ENCODE measurements around the gene PRG3.

The PRG3 gene, protein sequence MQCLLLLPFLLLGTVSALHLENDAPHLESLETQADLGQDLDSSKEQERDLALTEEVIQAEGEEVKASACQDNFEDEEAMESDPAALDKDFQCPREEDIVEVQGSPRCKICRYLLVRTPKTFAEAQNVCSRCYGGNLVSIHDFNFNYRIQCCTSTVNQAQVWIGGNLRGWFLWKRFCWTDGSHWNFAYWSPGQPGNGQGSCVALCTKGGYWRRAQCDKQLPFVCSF

DNA sequence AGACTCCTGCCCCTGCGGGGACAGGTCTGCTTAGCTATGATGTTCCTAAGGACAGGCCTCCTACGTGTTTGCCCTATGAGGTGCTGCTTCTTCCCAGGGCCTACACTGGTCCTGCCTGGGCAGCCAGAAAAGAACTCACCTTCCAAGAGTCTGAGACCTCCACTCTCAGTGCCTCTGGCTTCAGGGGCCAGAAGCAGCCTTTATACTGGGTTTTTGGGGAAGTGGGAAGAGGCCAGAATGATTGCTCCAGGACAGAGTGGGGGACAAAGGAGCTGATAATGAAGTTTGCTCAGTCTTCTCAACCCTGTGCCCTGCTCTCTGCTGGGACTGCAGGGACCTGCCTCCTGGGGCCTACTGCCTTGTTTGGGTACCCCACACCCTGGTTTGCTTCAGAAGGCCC is at the start of gene PRG3:
Gene PRG3 (minus strand): TSS at position 176 of the 400 bp plus-strand sequence. CDS start 442 bp downstream, outside the sequence.
- no peak for DNase-seq

DNA sequence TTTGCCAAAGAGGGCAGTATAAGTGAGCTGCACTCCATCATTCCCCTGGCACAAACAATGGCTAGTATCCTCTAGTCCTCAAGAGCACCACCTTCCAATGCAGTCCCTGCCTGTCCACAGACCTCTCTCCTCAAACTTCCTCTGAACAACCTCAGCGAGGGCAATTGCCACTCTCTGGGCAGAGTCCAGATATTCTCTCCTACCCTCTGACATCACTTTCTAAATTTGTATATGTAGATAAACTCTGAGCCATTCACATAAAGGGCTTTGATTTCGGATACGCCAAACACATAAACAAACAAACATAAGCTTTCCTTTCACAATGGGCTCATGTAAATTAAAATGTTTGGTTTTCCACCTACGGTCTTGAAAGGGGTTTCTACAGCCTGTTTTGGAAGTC is 49.0 kb upstream of the PRG3 start:
- DNase-seq, result no peak

DNA sequence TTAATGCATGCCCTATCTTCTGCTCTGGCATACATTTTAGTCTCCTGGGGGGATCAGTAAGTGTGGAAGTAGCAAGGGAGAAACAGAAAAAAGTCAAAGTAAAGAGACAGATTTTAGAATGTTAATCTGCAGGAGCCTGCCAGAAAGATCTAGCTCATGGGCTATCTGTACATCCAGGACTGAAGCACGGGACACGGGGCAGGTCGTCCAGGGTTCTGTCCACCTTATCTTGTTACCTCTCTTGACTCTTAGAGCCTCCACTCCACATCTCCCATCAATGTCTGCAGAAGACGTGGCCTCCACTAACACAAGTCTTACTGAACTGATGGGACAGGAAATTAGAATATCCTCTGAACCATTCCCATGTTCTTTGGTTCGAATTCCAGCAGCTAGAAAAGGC is 47.7 kb upstream of the PRG3 start:
- DNase-seq, result no peak

DNA sequence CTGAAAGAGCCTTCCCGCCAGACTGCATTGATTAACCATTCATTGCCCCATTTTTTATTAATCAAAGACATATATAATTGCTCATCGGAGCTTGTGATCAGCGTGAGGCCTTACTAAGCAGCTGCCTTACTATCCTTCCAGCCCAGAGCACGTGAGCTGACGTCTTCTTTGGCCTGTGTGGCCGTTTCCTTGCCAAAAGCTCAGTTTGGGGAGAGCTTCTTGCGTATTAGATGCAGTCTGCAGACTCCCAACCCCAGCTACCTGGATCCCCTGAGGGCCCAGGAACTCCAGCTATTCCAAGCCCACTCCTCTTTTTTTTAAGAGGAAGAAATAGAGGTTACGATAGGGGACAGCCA is 46.8 kb upstream of the PRG3 start:
- no peak for DNase-seq

DNA sequence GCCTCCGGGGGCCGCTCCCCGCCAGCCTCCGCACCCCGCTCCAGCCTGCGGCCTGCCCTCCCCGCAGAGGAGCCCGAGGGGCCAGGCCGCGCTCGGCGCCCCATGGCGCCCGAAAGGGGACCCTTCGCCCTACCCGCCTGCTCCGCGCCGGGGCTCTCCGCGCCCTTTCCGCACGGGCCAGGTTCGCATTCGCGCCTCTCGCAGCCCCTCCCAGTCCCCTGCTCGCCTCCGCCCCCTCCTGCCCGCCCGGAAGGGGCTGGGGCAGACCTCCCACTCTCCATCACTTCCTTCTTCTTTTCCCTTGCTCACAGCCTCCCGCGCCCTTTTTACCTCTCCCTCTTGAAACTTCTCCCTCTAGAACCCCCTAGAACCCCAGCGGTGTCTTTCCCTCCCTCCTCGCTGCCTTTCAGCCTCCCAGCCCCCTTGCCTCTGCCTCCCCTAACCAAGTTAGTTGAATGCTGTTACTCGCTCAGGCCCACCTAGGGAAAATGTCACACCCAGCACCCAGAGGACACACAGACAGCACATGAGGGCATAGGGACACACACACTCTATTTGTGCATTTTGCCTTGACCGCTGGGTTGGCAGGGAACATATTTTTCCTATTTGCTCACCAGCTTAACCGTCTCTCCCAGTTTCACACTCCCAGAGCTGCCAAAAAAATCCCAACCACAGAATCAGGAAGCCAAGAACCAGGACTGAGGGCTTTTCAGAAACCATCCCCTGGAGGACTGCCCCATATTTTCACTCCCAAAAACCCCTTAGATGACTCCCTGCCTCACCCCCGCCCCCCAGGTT is 46.2 kb upstream of the PRG3 start, which contains the start of gene SLC43A3:
Gene SLC43A3 (minus strand): TSS at position 193 of the 798 bp plus-strand sequence. CDS start 949 bp downstream, outside the sequence.
- peak; percentile 85 to 94 (median 88) for DNase-seq

DNA sequence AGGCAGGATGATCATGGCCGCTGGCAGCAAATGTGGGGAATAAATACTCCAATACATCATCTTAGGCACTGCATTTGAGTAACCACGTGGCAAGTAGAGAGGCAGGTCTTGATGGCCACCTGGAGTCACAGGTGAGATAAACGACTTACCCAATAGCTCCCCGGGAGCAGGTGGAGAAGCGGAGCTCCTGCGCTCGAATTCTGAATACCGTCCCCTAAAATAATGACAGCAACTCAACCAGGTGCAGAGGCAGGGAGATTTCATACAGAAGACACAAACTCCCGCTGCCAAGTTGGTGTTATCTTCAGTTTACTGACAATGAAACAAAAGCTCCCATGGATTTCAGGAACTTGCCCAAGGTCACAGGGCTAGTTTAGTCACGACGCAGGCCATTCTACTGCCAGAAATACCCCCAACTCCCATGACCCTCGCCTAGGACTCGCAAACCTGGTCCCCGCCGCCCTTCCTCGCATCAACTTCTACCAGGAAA is 45.5 kb upstream of the PRG3 start:
- DNase-seq, result peak in 2 of 3 donors; percentile 69 to 81

DNA sequence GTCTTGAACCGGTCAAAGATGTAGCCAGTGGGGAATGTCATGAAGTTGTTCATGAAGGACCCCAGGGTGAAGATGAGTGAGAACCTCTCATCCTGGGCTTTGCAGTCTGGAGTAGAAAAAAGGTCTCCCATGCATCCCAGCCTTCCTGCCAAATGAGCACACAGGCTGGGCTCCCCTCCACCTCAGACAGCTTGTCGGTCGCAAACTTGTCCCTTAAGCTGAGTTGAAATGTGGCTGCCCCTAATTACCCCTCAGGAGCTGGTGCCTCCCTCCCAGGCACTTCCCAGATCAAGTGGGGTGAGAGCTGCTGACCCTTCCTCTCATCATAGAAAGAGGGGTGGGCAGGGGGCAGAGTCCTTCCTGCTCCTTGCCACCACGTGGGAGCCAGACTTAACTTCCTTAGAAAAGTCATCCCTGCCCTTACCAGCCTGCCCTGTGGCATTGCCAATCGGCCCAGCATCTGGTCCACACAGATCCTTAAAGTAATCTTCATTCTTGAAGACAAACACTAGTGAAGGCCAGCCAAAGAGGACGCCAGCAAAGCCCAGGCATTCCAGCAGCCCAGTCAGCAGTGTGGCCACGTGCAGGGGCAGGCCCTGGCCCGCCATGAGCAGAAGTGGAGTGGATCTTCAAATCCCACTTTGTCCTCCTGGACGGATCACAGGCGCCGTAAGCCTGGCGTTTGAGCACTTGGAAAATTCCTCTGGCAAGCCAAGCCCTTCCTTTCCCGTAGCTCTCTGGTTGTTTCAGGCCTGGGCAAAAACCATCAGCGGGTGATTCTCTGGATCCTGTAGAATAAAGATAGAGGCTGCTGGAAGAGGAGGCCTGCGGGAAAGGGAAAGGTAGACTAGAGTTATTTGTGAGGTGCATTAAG is 44.9 kb upstream of the PRG3 start:
- DNase-seq, result peak in 2 of 3 donors; percentile 35 to 41

DNA sequence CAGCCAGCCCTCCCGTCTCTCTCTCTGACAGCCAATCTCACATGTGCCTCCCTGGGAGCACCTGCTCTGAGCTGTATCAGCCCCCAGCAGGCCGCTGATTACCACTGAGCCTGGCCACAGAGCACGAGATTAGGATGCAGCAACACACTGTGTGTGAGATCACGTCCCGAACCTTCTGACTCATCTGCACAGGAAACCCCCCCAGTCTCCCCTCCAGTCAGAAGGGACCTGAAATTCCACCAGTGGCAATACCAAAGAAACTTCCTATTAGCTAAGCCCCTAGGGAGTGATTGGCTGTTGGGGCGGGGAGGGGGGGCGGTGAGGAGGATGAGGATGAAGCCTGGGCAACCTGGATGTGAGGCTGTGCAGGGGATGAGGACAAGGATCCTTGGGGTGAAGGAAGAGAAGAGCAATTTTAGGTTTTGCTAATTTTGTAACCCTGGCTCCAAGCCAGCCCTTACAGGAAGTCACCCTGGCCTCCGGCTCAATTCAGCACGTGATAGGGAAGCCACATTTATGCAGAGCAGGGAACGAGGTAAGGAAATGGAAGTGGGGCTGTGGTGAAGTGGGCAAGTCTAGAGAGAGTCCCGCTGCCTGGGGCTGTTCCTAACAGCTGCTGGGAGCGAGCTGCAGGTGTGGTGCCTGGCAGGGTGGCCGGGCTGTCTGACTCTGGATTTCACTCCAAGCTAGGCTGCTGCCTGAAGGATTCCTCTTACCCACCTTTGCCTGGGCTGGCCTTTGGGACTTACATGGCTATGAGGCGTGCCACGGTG is 44.0 kb upstream of the PRG3 start:
- DNase-seq, result peak; percentile 94 to 98 (median 97)

DNA sequence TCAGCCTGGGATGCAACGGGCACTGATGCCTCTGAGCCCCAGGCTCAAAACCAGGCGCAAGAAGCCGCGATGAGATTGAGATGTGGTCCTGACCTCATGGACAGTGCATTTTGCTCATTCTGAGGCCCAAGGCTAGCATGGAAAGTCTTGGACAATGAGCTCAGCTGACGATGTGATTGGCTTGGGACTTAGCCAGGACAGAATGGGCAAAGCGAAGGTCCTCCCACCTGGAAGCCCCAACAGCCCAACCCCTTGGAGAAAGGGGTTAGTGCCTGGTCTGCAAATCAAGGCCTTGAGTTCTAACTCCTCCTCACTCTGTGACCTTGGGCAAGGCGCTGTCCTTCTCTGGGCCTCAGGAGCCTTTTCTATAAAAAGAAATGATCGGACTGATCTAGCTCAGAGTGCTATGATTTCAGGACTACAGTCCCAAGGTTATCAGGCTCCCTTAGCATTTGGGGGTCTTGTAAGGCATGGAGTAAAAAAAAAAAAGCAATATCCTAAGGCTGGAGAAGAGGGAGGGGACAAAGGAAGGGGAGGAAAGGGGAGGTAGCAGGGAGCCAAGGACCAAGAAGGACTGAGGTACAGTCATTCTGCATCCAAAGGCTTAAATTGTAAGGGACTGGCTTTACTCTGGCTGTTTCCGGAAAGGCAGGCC is 43.3 kb upstream of the PRG3 start:
- DNase-seq, result peak in 2 of 3 donors; percentile 41 to 48

DNA sequence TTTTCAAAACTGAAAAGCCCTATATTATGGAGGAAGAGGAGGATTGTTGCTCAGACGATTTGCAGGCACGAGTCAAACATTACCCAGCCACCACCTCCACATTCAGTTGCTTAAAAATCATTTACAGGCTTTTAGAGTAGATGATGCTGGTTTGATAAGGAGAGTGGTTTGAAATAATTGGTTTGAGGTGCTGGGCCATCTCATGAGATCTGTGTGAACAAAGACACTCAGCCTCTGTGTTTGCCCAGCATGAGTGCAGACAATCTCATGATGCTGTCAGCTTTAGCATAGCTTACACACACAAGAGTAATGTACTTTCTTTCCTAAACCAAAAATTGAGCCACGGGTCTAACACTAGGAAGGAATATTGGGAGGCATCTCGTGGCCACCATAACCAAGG is 41.7 kb upstream of the PRG3 start:
- no peak for DNase-seq

DNA sequence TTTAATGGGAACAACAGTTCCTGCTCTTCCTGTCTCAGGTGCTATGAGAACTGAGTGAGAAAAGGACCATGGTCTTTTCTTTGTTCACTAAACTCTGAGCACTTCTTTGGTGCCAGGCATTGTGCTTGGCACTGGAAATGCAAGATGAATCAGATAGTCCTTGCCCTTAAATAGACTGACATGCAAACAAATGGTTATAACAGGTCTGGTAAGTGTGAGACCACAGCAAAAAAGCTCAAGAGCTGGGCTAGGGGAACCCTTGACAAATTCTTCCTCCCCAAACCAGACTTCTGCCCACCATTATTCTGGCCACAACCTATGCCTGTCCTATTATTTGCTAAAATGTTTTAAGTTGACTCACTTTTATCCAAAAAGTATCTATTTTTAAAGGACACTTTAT is 40.9 kb upstream of the PRG3 start:
- DNase-seq, result no peak

DNA sequence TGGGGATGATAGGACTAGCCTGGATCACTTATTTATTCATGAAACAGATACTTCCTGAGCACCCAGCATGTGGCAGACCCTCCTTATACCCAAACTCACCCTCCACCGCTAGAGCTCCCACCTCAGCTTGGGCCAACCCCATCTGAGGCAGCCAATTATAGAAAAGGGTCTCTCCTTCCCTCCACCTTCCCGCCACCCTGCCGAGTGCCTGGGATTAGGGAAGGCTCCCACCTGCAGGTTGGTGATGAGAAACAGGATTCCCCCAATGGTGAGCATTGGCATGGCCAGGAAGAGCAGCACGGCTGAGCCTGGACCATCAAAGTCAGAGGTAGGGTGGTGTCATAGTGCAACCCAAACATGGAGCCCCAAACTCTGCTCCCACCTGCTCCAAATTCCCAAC is 40.1 kb upstream of the PRG3 start:
- no peak for DNase-seq

DNA sequence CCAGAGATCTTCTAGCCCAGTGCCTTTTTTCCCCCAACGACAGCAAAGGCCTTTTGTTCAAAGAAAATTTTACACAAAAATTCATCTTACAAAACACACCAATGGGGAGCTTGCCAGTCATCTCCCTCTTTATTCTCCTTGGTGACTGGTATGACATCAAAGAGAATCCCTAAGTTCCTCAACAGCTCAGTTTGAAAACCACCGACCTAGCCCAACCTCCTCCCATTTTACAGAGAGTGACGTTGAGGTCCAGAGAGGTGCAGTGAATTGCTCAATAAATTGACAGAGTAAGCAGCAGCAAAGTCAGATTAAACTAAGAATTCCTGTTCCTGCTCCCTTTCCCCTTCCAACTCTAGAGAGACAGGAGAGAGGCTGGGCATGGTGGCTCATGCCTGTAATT is 38.2 kb upstream of the PRG3 start:
- DNase-seq, result peak; percentile 43 to 62 (median 59)

DNA sequence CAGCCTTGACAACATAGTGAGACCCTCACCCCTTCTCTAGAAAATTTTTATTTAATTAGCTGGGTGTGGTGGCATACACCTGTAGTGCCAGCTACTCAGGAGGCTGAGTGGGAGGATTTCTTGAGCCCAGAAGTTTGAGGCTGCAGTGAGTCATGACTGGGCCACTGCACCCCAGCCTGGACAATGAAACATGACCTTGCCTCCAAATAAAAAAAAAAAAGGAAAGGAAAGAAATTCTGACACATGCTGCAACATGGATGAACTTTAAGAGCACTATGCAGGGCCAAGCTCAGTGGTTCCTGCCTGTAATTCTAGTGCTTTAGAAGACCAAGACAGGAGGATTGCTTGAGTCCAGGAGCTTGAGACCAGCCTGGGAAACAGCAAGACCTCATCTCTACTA is 37.2 kb upstream of the PRG3 start:
- DNase-seq, result peak; percentile 35 to 59 (median 54)

DNA sequence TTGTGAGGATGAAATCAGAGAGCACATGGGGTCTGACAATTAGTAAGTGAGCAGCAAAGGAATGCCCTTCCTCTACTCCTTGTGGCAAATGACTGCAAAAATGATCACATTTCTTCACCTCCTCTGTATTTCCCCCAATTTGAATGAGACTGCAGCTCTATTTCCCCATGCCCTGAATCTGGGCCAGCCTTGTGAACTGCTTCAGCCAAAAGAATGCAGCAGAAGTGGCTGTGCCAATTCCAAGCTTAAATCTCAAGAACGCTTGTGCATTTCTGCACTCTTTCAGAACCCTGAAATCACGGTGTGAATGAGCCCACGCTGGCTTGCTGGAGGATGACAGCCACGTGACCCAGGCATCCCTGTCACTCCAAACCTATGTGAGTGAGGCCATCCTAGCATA is 36.1 kb upstream of the PRG3 start:
- DNase-seq, result peak; percentile 49 to 69 (median 56)

DNA sequence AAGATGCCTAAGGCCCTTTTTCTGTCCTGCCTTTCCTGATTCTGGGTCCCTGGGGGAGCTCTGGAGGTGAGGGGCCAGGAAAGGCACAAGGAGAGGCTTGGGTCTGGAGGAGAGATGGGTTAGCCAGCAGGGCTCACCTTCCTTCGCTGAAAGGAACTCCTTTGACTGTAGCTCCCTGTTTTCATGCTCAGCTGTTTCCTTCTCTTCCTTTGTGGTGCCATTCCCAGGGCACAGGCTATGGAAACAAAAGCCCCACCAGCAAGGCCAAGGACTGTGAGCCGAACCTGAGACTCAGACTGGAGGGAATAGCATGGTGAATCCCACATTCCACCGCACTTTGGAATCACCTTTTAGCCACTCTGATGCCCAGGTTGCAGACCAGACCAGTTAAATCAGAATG is 35.5 kb upstream of the PRG3 start:
- no peak for DNase-seq

DNA sequence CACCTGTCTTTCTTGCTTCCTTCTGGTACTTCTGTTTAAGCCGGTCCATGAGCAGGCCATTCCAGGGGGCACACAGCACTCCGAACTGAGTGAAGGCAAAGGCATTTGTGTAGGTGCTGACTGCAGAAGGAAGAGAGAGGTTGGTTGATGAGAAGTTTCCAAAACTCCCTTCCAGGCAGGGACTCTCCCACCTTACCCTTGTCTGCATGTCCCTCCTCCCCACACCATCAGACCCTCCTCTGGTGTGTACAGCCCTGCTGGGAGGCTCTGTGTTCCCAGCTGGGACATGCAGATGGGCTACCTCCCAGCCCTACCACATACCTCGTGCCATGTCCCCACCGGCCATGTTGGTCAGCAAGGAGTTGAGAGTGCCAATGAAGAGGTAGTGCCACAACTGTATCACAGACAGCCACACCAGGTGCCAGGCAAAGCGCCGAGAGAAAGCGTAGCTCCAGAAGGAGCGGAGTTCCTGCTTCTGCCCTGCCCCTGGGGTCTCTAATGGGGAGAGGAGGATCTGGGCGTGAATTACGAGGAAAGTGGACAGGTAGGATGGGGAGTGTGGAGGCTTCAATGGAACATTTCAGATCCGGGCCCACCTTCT is 33.8 kb upstream of the PRG3 start:
- no peak for DNase-seq

DNA sequence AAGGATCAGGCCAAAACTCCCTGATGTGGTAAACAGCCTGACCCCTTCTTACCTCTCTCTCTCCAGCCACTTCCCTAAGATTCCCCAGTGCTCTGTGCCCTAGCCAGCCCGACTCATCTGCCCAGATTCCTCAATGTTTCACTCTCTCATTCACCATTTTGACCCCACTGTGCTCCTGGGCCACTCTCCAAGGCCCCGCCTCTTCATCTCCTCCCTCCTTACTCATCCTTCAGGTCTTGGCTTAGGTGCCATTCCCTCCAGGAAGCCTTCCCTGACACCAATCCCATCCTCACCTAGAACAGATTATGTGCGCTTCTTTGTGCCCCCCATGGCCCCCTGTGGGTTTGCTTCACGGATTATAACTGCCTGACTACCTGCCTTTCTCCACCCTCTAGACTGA is 32.7 kb upstream of the PRG3 start:
- DNase-seq, result no peak

DNA sequence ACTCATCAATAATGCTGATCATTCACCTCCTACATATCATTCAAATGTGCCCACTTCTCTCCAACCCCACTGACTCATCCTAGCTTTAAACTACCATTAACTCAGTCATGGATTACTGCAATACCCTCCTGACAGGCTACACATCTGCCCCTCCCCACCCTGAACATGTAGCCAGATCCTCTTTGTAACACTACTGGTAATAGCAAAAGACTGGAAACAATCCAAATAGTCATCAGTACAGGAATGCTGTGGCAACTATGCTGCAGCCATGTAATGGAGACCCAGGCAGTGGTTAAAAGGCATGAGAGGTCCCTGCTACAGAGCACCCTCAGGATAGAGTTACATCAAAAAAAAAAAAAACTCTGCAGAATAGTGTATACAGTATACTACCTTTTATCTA is 29.3 kb upstream of the PRG3 start:
- DNase-seq, result peak; percentile 64 to 82 (median 66)

DNA sequence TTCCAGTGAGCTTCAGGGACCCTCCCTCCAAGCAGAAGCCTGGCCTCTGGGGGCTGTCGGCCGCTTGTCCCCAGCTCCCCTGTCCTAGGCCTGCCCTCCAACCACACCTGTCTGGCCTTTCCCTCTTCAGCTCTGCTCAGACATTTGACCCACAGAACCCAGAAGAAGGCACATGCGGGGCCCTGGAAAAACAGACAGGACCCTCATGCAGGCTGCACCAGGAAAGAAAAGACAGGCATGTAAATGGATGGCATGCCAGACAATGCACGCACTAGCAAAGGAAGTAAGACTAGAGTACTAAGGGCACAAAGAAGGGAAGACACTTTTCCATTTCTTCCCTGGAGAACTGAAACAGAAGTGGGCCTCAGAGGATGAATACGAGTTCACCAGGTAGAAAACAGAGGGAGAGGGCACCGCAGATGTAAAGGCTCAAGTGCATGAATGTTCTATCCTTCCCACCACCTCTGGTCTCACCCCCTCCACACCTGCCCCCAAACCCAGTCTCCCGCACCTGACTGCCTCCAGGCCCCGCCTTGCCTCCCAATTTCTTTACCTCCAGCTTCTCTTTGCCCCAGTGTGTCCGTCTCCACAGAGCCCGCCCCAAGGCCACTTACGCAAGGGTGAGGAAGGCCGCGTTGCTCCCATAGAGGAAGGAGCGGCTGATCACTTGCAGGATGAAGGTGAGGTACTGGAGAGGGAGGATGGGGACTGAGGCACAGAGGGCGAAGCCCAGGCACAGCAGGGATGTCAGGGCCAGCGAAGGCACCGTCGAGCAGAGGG is 28.6 kb upstream of the PRG3 start:
- DNase-seq, result no peak

DNA sequence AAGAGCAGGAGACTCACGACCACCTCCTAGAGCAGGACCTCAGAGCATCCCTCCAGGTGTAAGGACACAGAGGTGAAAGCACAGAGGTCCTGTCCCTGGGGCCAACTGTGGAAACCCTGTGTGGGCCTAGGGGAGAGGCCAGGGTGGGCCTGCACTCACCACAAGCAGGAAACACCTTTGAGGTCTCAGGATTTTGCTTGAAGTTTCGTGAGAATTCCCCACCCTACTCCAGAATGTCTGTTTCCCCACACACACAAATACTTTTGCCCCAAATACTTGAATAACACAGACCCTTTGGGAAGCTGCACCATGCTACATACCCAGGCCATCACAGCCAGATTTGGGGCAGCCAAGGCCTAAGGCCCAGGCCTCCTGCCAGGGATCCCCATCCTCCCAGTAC is 27.8 kb upstream of the PRG3 start:
- no peak for DNase-seq

Measured in suppressor macrophage treated with lipopolysaccharide for 1 hour (primary cell).